Peyer's patch (tissue), 4 donors: ENCODE results near the gene SULT2B1.

ENCODE experiments used
- POLR2A ChIP-seq, 2 donors: fragments of 450-650 bp; IDR thresholded peaks; one replicate each; pipeline ENCODE4 v1.5.1; 2017; ENCODE audit warnings: antibody characterized with exemption in 2 of 2, mild to moderate bottlenecking in 2 of 2, moderate library complexity in 2 of 2
- TF ChIP-seq, protein P1 (sequence below), 6 experiments: fragments of 450-650 bp in 4 of 6; fragments of 200-600 bp in 2 of 6; sonication (generic) in 1 of 6; IDR thresholded peaks; one replicate each; pipeline ENCODE4 v1.5.1; 2017 to 2019; ENCODE audit warnings: antibody characterized with exemption in 6 of 6, mild to moderate bottlenecking in 3 of 6, moderate library complexity in 1 of 6

DNA sequence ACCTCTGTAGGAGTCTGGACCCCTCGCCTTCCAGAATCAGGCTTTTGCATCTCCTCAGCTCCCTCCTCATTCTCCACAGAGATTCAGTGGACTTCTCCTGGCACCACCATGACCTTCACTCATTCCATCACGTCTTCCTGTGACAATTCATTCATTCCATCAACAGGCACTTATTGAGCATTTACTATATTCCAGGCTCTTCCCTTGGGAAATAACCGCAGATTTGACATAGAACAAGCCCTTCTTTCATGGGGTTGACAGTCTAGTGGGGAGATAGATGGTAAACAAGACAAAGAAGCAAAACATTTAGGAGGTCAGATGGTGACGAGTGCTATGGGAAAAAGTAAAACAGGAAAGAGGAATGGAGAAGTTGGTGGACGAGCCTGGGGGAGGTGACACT lies 2.6 kb upstream of the SULT2B1 start:
- TF ChIP-seq, protein P1, sequence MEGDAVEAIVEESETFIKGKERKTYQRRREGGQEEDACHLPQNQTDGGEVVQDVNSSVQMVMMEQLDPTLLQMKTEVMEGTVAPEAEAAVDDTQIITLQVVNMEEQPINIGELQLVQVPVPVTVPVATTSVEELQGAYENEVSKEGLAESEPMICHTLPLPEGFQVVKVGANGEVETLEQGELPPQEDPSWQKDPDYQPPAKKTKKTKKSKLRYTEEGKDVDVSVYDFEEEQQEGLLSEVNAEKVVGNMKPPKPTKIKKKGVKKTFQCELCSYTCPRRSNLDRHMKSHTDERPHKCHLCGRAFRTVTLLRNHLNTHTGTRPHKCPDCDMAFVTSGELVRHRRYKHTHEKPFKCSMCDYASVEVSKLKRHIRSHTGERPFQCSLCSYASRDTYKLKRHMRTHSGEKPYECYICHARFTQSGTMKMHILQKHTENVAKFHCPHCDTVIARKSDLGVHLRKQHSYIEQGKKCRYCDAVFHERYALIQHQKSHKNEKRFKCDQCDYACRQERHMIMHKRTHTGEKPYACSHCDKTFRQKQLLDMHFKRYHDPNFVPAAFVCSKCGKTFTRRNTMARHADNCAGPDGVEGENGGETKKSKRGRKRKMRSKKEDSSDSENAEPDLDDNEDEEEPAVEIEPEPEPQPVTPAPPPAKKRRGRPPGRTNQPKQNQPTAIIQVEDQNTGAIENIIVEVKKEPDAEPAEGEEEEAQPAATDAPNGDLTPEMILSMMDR (IDR thresholded peaks at IDR 0.05): no peak
- no peak for TF ChIP-seq POLR2A (IDR thresholded peaks at IDR 0.05)
